Lower lobe of right lung (tissue), 2 donors: ENCODE data around the gene TEX53. TPM values are rescaled to one million over a fixed set of nuclear protein-coding genes. Genes with fewer than 3 reads are reported as not detected.

Source experiments
- ATAC-seq, 2 donors: fragments of 200-7000 bp; cut with Tn5 transposase; one replicate each; pipeline ENCODE4 v1.9.1; 2020 to 2022; ENCODE audit warnings: mild to moderate bottlenecking in 2 of 2, moderate library complexity in 2 of 2
- DNase-seq: peaks from one replicate; pipeline ENCODE4 v3.0.0-alpha.2; 2020
- H3K27ac ChIP-seq: fragments of 200-600 bp; one replicate; pipeline ENCODE4 v1.8.0; 2022
- H3K27me3 ChIP-seq: fragments of 200-600 bp; one replicate; pipeline ENCODE4 v1.8.0; 2022; ENCODE audit warnings: low read depth
- H3K36me3 ChIP-seq: fragments of 200-600 bp; one replicate; pipeline ENCODE4 v1.8.0; 2022; ENCODE audit warnings: mild to moderate bottlenecking
- H3K4me1 ChIP-seq: fragments of 200-600 bp; one replicate; pipeline ENCODE4 v1.8.0; 2022
- H3K4me3 ChIP-seq: fragments of 200-600 bp; one replicate; pipeline ENCODE4 v1.8.0; 2022; ENCODE audit warnings: mild to moderate bottlenecking
- H3K9me3 ChIP-seq: fragments of 200-600 bp; one replicate; pipeline ENCODE4 v1.8.0; 2022
- CTCF ChIP-seq: fragments of 200-600 bp; IDR thresholded peaks from one replicate; pipeline ENCODE4 v1.8.0; 2022; ENCODE audit warnings: antibody characterized with exemption, mild to moderate bottlenecking
- intact Hi-C: fragments of 100-400 bp; cut with DNase I; formaldehyde crosslinking; loops from one replicate; pipeline ENCODE4 v1.11.0; 2022
- total RNA-seq: library from RNA; stranded (reverse); fragmentation: NEBNext Ultra II Directional; extraction: Animal tissue kit (Norgen Biotek cat#: 25700); gene quantifications from one replicate; pipeline ENCODE4 v1.2.1, GENCODE V29; 2021
- donor health status: DM: no; HTN: yes; CAD: no; lungs with severe emphysema.

The TEX53 gene
- total RNA-seq, 1 donor from 2014 or later: not detected

- intact Hi-C loops: no loop called here
- ATAC-seq: peak in 1 of 2 donors; percentile 37
- Histone ChIP-seq H3K9me3 (no peaks in the 10 kb centered on the region), H3K27me3 (no peaks in the 10 kb centered on the region), H3K27ac (no peak overlapping the region), H3K4me3 (no peak overlapping the region), H3K36me3 (peaks cover 78% of the 10 kb centered on the region), H3K4me1 (no peaks in the 10 kb centered on the region)
- no peak for DNase-seq
- no peak for TF ChIP-seq CTCF
These were observed 15.6 kb downstream of the TEX53 start for GRCh38 chr9:114641967-114642366.

- H3K27ac ChIP-seq: no peak overlapping the region
- intact Hi-C loops: no loop called here
- no peaks in the 10 kb centered on the region for H3K27me3 ChIP-seq
- no peak for ATAC-seq
- H3K36me3 ChIP-seq: peaks cover 84% of the 10 kb centered on the region
- H3K4me1 ChIP-seq: no peaks in the 10 kb centered on the region
- H3K9me3 ChIP-seq: no peaks in the 10 kb centered on the region
- H3K4me3 ChIP-seq: no peak overlapping the region
- no peak for TF ChIP-seq CTCF
- DNase-seq: no peak
These were observed 19.2 kb downstream of the TEX53 start for GRCh38 chr9:114638404-114638803.

- Histone ChIP-seq H3K9me3 (no peaks in the 10 kb centered on the region), H3K27ac (no peak overlapping the region), H3K36me3 (peaks cover 85% of the 10 kb centered on the region), H3K4me1 (no peaks in the 10 kb centered on the region), H3K4me3 (no peak overlapping the region), H3K27me3 (no peaks in the 10 kb centered on the region)
- no peak for ATAC-seq
- DNase-seq: no peak
- intact Hi-C loops: no loop called here
- TF ChIP-seq CTCF: no peak
These were observed 23.2 kb downstream of the TEX53 start for GRCh38 chr9:114634387-114634786.

DNA sequence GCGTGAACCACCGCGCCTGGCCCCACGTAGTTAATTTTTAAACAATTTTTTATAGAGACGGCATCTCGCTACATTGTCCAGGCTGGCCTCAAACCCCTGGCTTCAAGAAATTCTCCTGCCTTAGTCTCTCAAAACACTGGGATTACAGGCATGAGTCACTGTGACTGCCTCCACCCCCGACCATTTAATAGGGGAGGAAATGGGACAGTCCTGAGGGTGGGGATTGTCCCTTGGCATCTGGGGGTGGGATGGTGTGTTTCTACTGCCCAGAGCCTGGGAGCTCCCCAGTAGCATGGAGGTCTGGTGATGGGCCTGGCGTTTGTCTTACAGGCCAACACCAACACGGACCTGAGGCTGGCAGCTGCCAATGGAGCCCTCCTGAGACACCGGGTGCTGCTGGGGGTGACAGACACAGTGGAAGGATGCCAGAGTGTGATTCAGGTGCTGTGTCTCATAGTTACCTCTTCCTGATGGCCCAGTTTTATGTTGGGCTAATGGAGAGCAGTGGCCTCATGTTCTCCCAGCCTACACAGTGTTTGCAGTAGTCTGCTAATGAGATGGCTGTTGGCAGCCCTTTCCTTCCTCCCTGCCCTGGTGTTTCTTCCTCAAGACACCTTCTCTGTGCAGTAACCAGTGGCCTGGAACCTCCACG lies 24.0 kb downstream of the TEX53 start:
- ATAC-seq: no peak
- TF ChIP-seq CTCF: no peak

GRCh38 chr9:114631166-114631565 lies 26.4 kb downstream of the TEX53 start:
- intact Hi-C loops: no loop called here
- Histone ChIP-seq H3K4me3 (no peak overlapping the region), H3K27ac (no peak overlapping the region), H3K27me3 (no peaks in the 10 kb centered on the region), H3K4me1 (no peaks in the 10 kb centered on the region), H3K9me3 (no peaks in the 10 kb centered on the region), H3K36me3 (peaks cover 92% of the 10 kb centered on the region)
- no peak for ATAC-seq
- no peak for DNase-seq
- TF ChIP-seq CTCF: no peak

More for the DNA sequence above, 24.0 kb downstream of the TEX53 start:
- Histone ChIP-seq H3K4me1 (no peaks in the 10 kb centered on the region), H3K27me3 (no peaks in the 10 kb centered on the region), H3K27ac (no peak overlapping the region), H3K36me3 (peaks cover 85% of the 10 kb centered on the region), H3K9me3 (no peaks in the 10 kb centered on the region), H3K4me3 (no peak overlapping the region)
- intact Hi-C loops: no loop called here
- DNase-seq: no peak
